ENCODE data around the gene AXIN2. TPM values are rescaled to one million over a fixed set of nuclear protein-coding genes. Genes with fewer than 3 reads are reported as not detected.

AXIN2 gene
- total and polyA plus RNA-seq, 10 of the 15 experiments (the other 5 are each of a cell fraction or from before 2014, with no cell fraction given), result 0.47 to 7.8 (median 3.1) TPM

GRCh38 chr17:65523411-65523810, 38.0 kb downstream of the AXIN2 start:
- peak; percentile 26; the same call in 2 of the 3 replicates for ATAC-seq
- no TSS peak for BruUV-seq (replicated peaks)

GRCh38 chr17:65522751-65523404, 38.6 kb downstream of the AXIN2 start:
- ATAC-seq, result no peak
- Histone ChIP-seq H3K79me2 (ENCODE audit: control insufficient read depth, insufficient read depth, low read length) (no peaks in the 10 kb centered on the region), H3K4me1 (ENCODE audit: control insufficient read depth, insufficient read depth, low read length) (no peaks in the 10 kb centered on the region), H3K9ac (ENCODE audit: control insufficient read depth, insufficient read depth, low read length) (no peak overlapping the region), H3K9me3 (replicated peaks; ENCODE audit: control insufficient read depth, insufficient read depth, low read length) (no peaks in the 10 kb centered on the region), H3K27me3 (replicated peaks in 1 of 2; ENCODE audit: control insufficient read depth in 2 of 2, insufficient read depth in 2 of 2, low read length in 1 of 2) (no peaks in the 10 kb centered on the region), H3K27ac (ENCODE audit: control insufficient read depth, insufficient read depth) (no peak overlapping the region), H3K36me3 (ENCODE audit: control insufficient read depth in 2 of 2, insufficient read depth in 2 of 2, low read length in 1 of 2) (no peaks in the 10 kb centered on the region), H2AFZ (ENCODE audit: control insufficient read depth, low read depth, low read length) (no peak overlapping the region), H3K4me2 (ENCODE audit: control insufficient read depth, insufficient read depth) (no peak overlapping the region), H3K4me3 (no peak overlapping the region), H4K20me1 (ENCODE audit: control insufficient read depth, insufficient read depth) (no peaks in the 10 kb centered on the region)
- no peak for DNase-seq (ENCODE audit: low read depth, low spot score)
- in situ Hi-C loops (cut with MboI), result no loop called here
- ChIA-PET SMC1A (ENCODE audit: uncharacterized antibody, unreplicated experiment) (no interaction called here), CTCF (no interaction called here), POLR2A (interaction anchor here (0.6 kb wide), 1 partner anchor 664 kb away, joined by 5 read pairs; no protein-coding TSS in a partner anchor), RAD21 (ENCODE audit: unreplicated experiment) (no interaction called here)
- BruUV-seq (replicated peaks), result no TSS peak
- intact Hi-C loops (cut with micrococcal nuclease; ENCODE audit: unreplicated experiment), result no loop called here
- no peak for FAIRE-seq
- 54% methylated on average over 13 of the region's 14 CpGs for WGBS (ENCODE audit: insufficient coverage, insufficient replicate concordance, low lambda C conversion rate, missing lambda C conversion rate)
- TF ChIP-seq BHLHE40 (IDR thresholded peaks at IDR 0.05; ENCODE audit: borderline replicate concordance in 1 of 2, low read depth in 2 of 2, low read length in 1 of 2) (no peak), KDM1A (IDR thresholded peaks at IDR 0.05; ENCODE audit: borderline replicate concordance) (no peak), BMI1 (IDR thresholded peaks at IDR 0.05; ENCODE audit: borderline replicate concordance) (no peak), BACH1 (IDR thresholded peaks at IDR 0.05; ENCODE audit: borderline replicate concordance) (no peak), ZBTB33 (IDR thresholded peaks at IDR 0.05) (no peak), CTCF (IDR thresholded peaks at IDR 0.05 in 2 of 3, conservative IDR thresholded peaks at IDR 0.05 in 1 of 3; ENCODE audit: control insufficient read depth in 2 of 3, extremely low read depth in 1 of 3, insufficient read depth in 1 of 3, low read depth in 3 of 3, low read length in 3 of 3) (no peak), CHD2 (IDR thresholded peaks at IDR 0.05; ENCODE audit: borderline replicate concordance, low read depth, low read length) (no peak), MLLT1 (IDR thresholded peaks at IDR 0.05) (no peak)

More at GRCh38 chr17:65523411-65523810, 38.0 kb downstream of the AXIN2 start:
- Histone ChIP-seq H4K20me1 (ENCODE audit: control insufficient read depth, insufficient read depth) (no peaks in the 10 kb centered on the region), H3K4me3 (no peak overlapping the region), H3K4me1 (ENCODE audit: control insufficient read depth, insufficient read depth, low read length) (no peaks in the 10 kb centered on the region), H3K79me2 (ENCODE audit: control insufficient read depth, insufficient read depth, low read length) (no peaks in the 10 kb centered on the region), H3K27ac (ENCODE audit: control insufficient read depth, insufficient read depth) (no peak overlapping the region), H2AFZ (ENCODE audit: control insufficient read depth, low read depth, low read length) (no peak overlapping the region), H3K9me3 (replicated peaks; ENCODE audit: control insufficient read depth, insufficient read depth, low read length) (no peaks in the 10 kb centered on the region), H3K4me2 (ENCODE audit: control insufficient read depth, insufficient read depth) (no peak overlapping the region), H3K9ac (ENCODE audit: control insufficient read depth, insufficient read depth, low read length) (no peak overlapping the region), H3K27me3 (replicated peaks in 1 of 2; ENCODE audit: control insufficient read depth in 2 of 2, insufficient read depth in 2 of 2, low read length in 1 of 2) (no peaks in the 10 kb centered on the region), H3K36me3 (ENCODE audit: control insufficient read depth in 2 of 2, insufficient read depth in 2 of 2, low read length in 1 of 2) (no peaks in the 10 kb centered on the region)
- RAD21 ChIA-PET (ENCODE audit: unreplicated experiment), result no interaction called here
- intact Hi-C loops (cut with micrococcal nuclease; ENCODE audit: unreplicated experiment) (no loop called here), in situ Hi-C loops (cut with MboI) (no loop called here)
- SMC1A ChIA-PET (ENCODE audit: uncharacterized antibody, unreplicated experiment), result no interaction called here
- TF ChIP-seq JUND (IDR thresholded peaks at IDR 0.05; ENCODE audit: low read depth, low read length) (no peak), ZNF384 (IDR thresholded peaks at IDR 0.05; ENCODE audit: borderline replicate concordance, low read depth, low read length) (0 out of 2 replicates have a peak, but pooled peaks have one; percentile 11)
- DNase-seq (ENCODE audit: low read depth, low spot score) (no peak), FAIRE-seq (no peak)
- CTCF ChIA-PET, result no interaction called here
- WGBS (ENCODE audit: insufficient coverage, insufficient replicate concordance, low lambda C conversion rate, missing lambda C conversion rate), result 0% methylated on average over 1 of the region's 1 CpG
- POLR2A ChIA-PET, result interaction anchor here (0.6 kb wide), 2 partner anchors 369 to 663 kb away, joined by 4 to 5 read pairs; no protein-coding TSS in a partner anchor
